Measurements from ENCODE around the gene GABPB2. TPM values are rescaled to one million over a fixed set of nuclear protein-coding genes. Genes with fewer than 3 reads are reported as not detected.

GABPB2 gene
- 12.8 and 13.9 TPM in 2 replicates for total RNA-seq
- 13.0 and 14.9 TPM in 2 replicates for polyA plus RNA-seq
- 5.4 and 6.2 TPM in 2 replicates for polyA plus RNA-seq (2012)
- polyA minus RNA-seq (ENCODE audit: low replicate concordance): 10.4 and 20.0 TPM in 2 replicates

- H3K36me3 ChIP-seq (ENCODE audit: control insufficient read depth, insufficient read depth, low read length): peaks cover 3% of the 10 kb centered on the region
- TF ChIP-seq CTCF (conservative IDR thresholded peaks at IDR 0.05 in 1 of 2, IDR thresholded peaks at IDR 0.05 in 1 of 2; ENCODE audit: low read depth in 1 of 2, low read length in 2 of 2) (peak; percentile 67 to 87), EZH2 (IDR thresholded peaks at IDR 0.05; ENCODE audit: low read length, missing control alignments) (no peak)
- peak within 1 kb of the TSS; percentile 79 for H3K4me2 ChIP-seq (ENCODE audit: extremely low read depth, insufficient read depth, low read length)
- H3K9ac ChIP-seq (ENCODE audit: insufficient read depth, low read length): peak within 1 kb of the TSS; percentile 86
- no peaks in the 10 kb centered on the region for H3K9me3 ChIP-seq (ENCODE audit: control insufficient read depth, insufficient read depth, low read depth, low read length)
- H3K27ac ChIP-seq (ENCODE audit: insufficient read depth, low read length): peak within 1 kb of the TSS; percentile 95
- H4K20me1 ChIP-seq (ENCODE audit: control insufficient read depth, extremely low read depth, insufficient read depth, low read length): no peaks in the 10 kb centered on the region
- peaks cover 3% of the 10 kb centered on the region for H3K79me2 ChIP-seq (ENCODE audit: control insufficient read depth, insufficient read depth, low read length)
- H3K4me1 ChIP-seq (ENCODE audit: control insufficient read depth, extremely low read depth, insufficient read depth, low read length): no peaks in the 10 kb centered on the region
- DNase-seq (ENCODE audit: low read depth in 2 of 2): peak; percentile 99
- no peaks in the 10 kb centered on the region for H3K27me3 ChIP-seq (ENCODE audit: control insufficient read depth, insufficient read depth, low read length)
- peak within 1 kb of the TSS; percentile 83 for H2AFZ ChIP-seq (ENCODE audit: low read length)
- peak within 1 kb of the TSS; percentile 53 to 89 (median 64) for H3K4me3 ChIP-seq (replicated peaks in 1 of 4; ENCODE audit: control extremely low read depth in 1 of 4, insufficient read depth in 1 of 4, low read depth in 3 of 4, low read length in 4 of 4)
Observed at GRCh38 chr1:151070474-151071276, at the start of gene GABPB2. TSS of gene GABPB2 (plus strand) at chr1:151070761. CDS start at chr1:151088190, 17,429 bp downstream.

GRCh38 chr1:151024540-151025146 is 45.9 kb upstream of the GABPB2 start:
- no peaks in the 10 kb centered on the region for H4K20me1 ChIP-seq (ENCODE audit: control insufficient read depth, extremely low read depth, insufficient read depth, low read length)
- H3K9me3 ChIP-seq (ENCODE audit: control insufficient read depth, insufficient read depth, low read depth, low read length): no peaks in the 10 kb centered on the region
- peak; percentile 51 to 69 for DNase-seq (ENCODE audit: low read depth in 2 of 2)
- no peaks in the 10 kb centered on the region for H3K79me2 ChIP-seq (ENCODE audit: control insufficient read depth, insufficient read depth, low read length)
- H3K4me3 ChIP-seq (replicated peaks in 1 of 4; ENCODE audit: control extremely low read depth in 1 of 4, insufficient read depth in 1 of 4, low read depth in 3 of 4, low read length in 4 of 4): no peak overlapping the region
- H3K4me2 ChIP-seq (ENCODE audit: extremely low read depth, insufficient read depth, low read length): no peak overlapping the region
- no peak overlapping the region for H3K27ac ChIP-seq (ENCODE audit: insufficient read depth, low read length)
- no peak overlapping the region for H2AFZ ChIP-seq (ENCODE audit: low read length)
- peaks cover 3% of the 10 kb centered on the region for H3K36me3 ChIP-seq (ENCODE audit: control insufficient read depth, insufficient read depth, low read length)
- H3K27me3 ChIP-seq (ENCODE audit: control insufficient read depth, insufficient read depth, low read length): no peaks in the 10 kb centered on the region
- no peaks in the 10 kb centered on the region for H3K4me1 ChIP-seq (ENCODE audit: control insufficient read depth, extremely low read depth, insufficient read depth, low read length)
- no peak overlapping the region for H3K9ac ChIP-seq (ENCODE audit: insufficient read depth, low read length)
- TF ChIP-seq CTCF (conservative IDR thresholded peaks at IDR 0.05 in 1 of 2, IDR thresholded peaks at IDR 0.05 in 1 of 2; ENCODE audit: low read depth in 1 of 2, low read length in 2 of 2): peak; percentile 79 to 80
- TF ChIP-seq EZH2 (IDR thresholded peaks at IDR 0.05; ENCODE audit: low read length, missing control alignments): no peak

GRCh38 chr1:151026460-151026859 is 44.1 kb upstream of the GABPB2 start:
- no peaks in the 10 kb centered on the region for H3K4me1 ChIP-seq (ENCODE audit: control insufficient read depth, extremely low read depth, insufficient read depth, low read length)
- no peaks in the 10 kb centered on the region for H3K9me3 ChIP-seq (ENCODE audit: control insufficient read depth, insufficient read depth, low read depth, low read length)
- no peak overlapping the region for H3K4me3 ChIP-seq (replicated peaks in 1 of 4; ENCODE audit: control extremely low read depth in 1 of 4, insufficient read depth in 1 of 4, low read depth in 3 of 4, low read length in 4 of 4)
- H4K20me1 ChIP-seq (ENCODE audit: control insufficient read depth, extremely low read depth, insufficient read depth, low read length): no peaks in the 10 kb centered on the region
- H3K79me2 ChIP-seq (ENCODE audit: control insufficient read depth, insufficient read depth, low read length): no peaks in the 10 kb centered on the region
- no peak overlapping the region for H3K9ac ChIP-seq (ENCODE audit: insufficient read depth, low read length)
- no peak overlapping the region for H3K27ac ChIP-seq (ENCODE audit: insufficient read depth, low read length)
- H3K4me2 ChIP-seq (ENCODE audit: extremely low read depth, insufficient read depth, low read length): no peak overlapping the region
- peaks cover 5% of the 10 kb centered on the region for H3K36me3 ChIP-seq (ENCODE audit: control insufficient read depth, insufficient read depth, low read length)
- H3K27me3 ChIP-seq (ENCODE audit: control insufficient read depth, insufficient read depth, low read length): no peaks in the 10 kb centered on the region
- no peak for TF ChIP-seq CTCF (conservative IDR thresholded peaks at IDR 0.05 in 1 of 2, IDR thresholded peaks at IDR 0.05 in 1 of 2; ENCODE audit: low read depth in 1 of 2, low read length in 2 of 2)
- no peak for TF ChIP-seq EZH2 (IDR thresholded peaks at IDR 0.05; ENCODE audit: low read length, missing control alignments)
- no peak for DNase-seq (ENCODE audit: low read depth in 2 of 2)
- no peak overlapping the region for H2AFZ ChIP-seq (ENCODE audit: low read length)

Measured in fibroblast of lung (primary cell).